Loucy (cell line): Measurements from ENCODE around the gene PAGR1.
A peak's percentile ranks its signal among the peaks of the same experiment; 100 is the strongest.

ENCODE experiments used
- H2AFZ ChIP-seq: fragments of 200-600 bp; sonication (generic); 2 replicates; pipeline ENCODE4 v1.6.0; 2016; ENCODE audit warnings: antibody characterized with exemption, mild to moderate bottlenecking, low read length, moderate library complexity
- H3F3A ChIP-seq: fragments of 200-600 bp; 2 replicates; pipeline ENCODE4 v1.6.0; 2016; ENCODE audit warnings: antibody characterized with exemption, low read depth, mild to moderate bottlenecking
- H3K27me3 ChIP-seq: fragments of 200-600 bp; sonication (generic); 2 replicates; pipeline ENCODE4 v1.6.1; 2014; ENCODE audit warnings: low read length, mild to moderate bottlenecking; ENCODE audit not compliant: insufficient read depth, poor library complexity, severe bottlenecking
- H3K36me3 ChIP-seq: fragments of 200-600 bp; sonication (generic); 2 replicates; pipeline ENCODE4 v1.6.1; 2016; ENCODE audit warnings: low read length; ENCODE audit not compliant: insufficient read depth
- H3K4me1 ChIP-seq: fragments of 200-600 bp; sonication (generic); 2 replicates; pipeline ENCODE4 v1.5.1; 2014; ENCODE audit warnings: low read length, mild to moderate bottlenecking; ENCODE audit not compliant: insufficient read depth, poor library complexity, severe bottlenecking
- H3K4me2 ChIP-seq: fragments of 200-600 bp; sonication (generic); 2 replicates; pipeline ENCODE4 v1.6.0; 2014; ENCODE audit warnings: antibody characterized with exemption, low read length, low read depth, mild to moderate bottlenecking; ENCODE audit not compliant: poor library complexity, severe bottlenecking
- H3K4me3 ChIP-seq: fragments of 200-600 bp; sonication (generic); 2 replicates; pipeline ENCODE4 v1.5.1; 2014; ENCODE audit warnings: low read length, mild to moderate bottlenecking, mixed read lengths; ENCODE audit not compliant: poor library complexity, severe bottlenecking
- H3K79me2 ChIP-seq: fragments of 200-600 bp; sonication (generic); 2 replicates; pipeline ENCODE4 v1.6.1; 2014; ENCODE audit warnings: low read length; ENCODE audit not compliant: insufficient read depth
- H3K9ac ChIP-seq: fragments of 200-600 bp; sonication (generic); 2 replicates; pipeline ENCODE4 v1.6.0; 2014; ENCODE audit warnings: mild to moderate bottlenecking, low read depth, low read length, moderate library complexity; ENCODE audit not compliant: poor library complexity, severe bottlenecking
- H3K9me2 ChIP-seq: fragments of 200-600 bp; sonication (generic); replicated peaks from 2 replicates; pipeline ENCODE4 v1.6.1; 2016; ENCODE audit warnings: low read depth, low read length, mixed read lengths
- H3K9me3 ChIP-seq: fragments of 200-600 bp; sonication (generic); 2 replicates; pipeline ENCODE4 v1.6.1; 2014; ENCODE audit warnings: mild to moderate bottlenecking, antibody characterized with exemption, low read length, low read depth; ENCODE audit not compliant: insufficient read depth
- H4K20me1 ChIP-seq: fragments of 200-600 bp; sonication (generic); 2 replicates; pipeline ENCODE4 v1.6.0; 2014; ENCODE audit warnings: antibody characterized with exemption, low read length, mild to moderate bottlenecking; ENCODE audit not compliant: insufficient read depth, poor library complexity, severe bottlenecking
- CTCF ChIP-seq: fragments of 200-600 bp; sonication (generic); conservative IDR thresholded peaks from 2 replicates; pipeline ENCODE4 v1.5.1; 2014; ENCODE audit warnings: mild to moderate bottlenecking, antibody characterized with exemption, low read length
- EZH2phosphoT487 ChIP-seq: fragments of 200-600 bp; IDR thresholded peaks from 2 replicates; pipeline ENCODE4 v1.6.1; 2018; ENCODE audit warnings: antibody characterized with exemption, mild to moderate bottlenecking, moderate library complexity, borderline replicate concordance

PAGR1 gene

GRCh38 chr16:29794231-29794710 lies 21.7 kb upstream of the PAGR1 start:
- Histone ChIP-seq H3K36me3 (peaks cover 46% of the 10 kb centered on the region), H3F3A (no peaks in the 10 kb centered on the region), H3K79me2 (peaks cover 93% of the 10 kb centered on the region), H2AFZ (no peak overlapping the region), H3K9me3 (no peaks in the 10 kb centered on the region), H3K4me2 (peak overlapping the region; percentile 98), H3K4me1 (peaks cover 42% of the 10 kb centered on the region), H4K20me1 (peaks cover 21% of the 10 kb centered on the region), H3K9me2 (no peaks in the 10 kb centered on the region), H3K9ac (peak overlapping the region; percentile 97), H3K27me3 (peaks cover 5% of the 10 kb centered on the region), H3K4me3 (peak overlapping the region; percentile 97)
- TF ChIP-seq CTCF (no peak), EZH2phosphoT487 (no peak)

GRCh38 chr16:29802416-29802935 lies 13.5 kb upstream of the PAGR1 start:
- H3K4me2 ChIP-seq, result no peak overlapping the region
- H4K20me1 ChIP-seq, result no peaks in the 10 kb centered on the region
- H3K4me3 ChIP-seq, result no peak overlapping the region
- H2AFZ ChIP-seq, result no peak overlapping the region
- peaks cover 10% of the 10 kb centered on the region for H3F3A ChIP-seq
- H3K4me1 ChIP-seq, result peaks cover 11% of the 10 kb centered on the region
- TF ChIP-seq CTCF, result no peak
- no peak for TF ChIP-seq EZH2phosphoT487
- H3K27me3 ChIP-seq, result no peaks in the 10 kb centered on the region
- no peaks in the 10 kb centered on the region for H3K9me2 ChIP-seq
- peaks cover 31% of the 10 kb centered on the region for H3K79me2 ChIP-seq
- H3K36me3 ChIP-seq, result peaks cover 68% of the 10 kb centered on the region
- no peaks in the 10 kb centered on the region for H3K9me3 ChIP-seq
- H3K9ac ChIP-seq, result no peak overlapping the region

- Histone ChIP-seq H3K27me3 (no peaks in the 10 kb centered on the region), H4K20me1 (peaks cover 11% of the 10 kb centered on the region), H3F3A (peaks cover 13% of the 10 kb centered on the region), H3K4me3 (no peak overlapping the region), H3K36me3 (peaks cover 64% of the 10 kb centered on the region), H3K9me3 (no peaks in the 10 kb centered on the region), H3K9me2 (no peaks in the 10 kb centered on the region), H3K4me2 (peak overlapping the region; percentile 90), H3K9ac (peak overlapping the region; percentile 85), H2AFZ (no peak overlapping the region), H3K4me1 (peaks cover 22% of the 10 kb centered on the region), H3K79me2 (peaks cover 31% of the 10 kb centered on the region)
- no peak for TF ChIP-seq CTCF
Measured at GRCh38 chr16:29804020-29804419, 11.9 kb upstream of the PAGR1 start.
